ENCODE data around the gene CACNB2.

Gene CACNB2

DNA sequence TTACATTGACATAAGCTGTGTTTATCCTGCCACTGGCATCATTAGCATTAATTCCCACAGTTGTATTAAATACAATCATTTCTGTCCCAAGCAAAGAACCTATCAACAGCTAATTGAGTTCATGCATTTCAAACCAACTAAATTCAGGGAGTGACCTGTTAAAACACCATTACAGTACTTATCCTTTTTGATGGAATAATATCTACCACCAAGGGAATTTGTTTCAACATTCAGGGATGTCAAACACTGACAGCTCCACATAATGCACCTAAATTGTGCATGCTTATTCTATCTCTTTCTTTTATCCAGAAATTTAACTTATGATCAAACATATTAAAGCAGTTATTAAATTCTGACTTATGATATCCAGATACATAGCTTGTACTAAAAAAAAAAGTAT, 374.3 kb downstream of the CACNB2 start:
- DNase-seq (ENCODE audit: low read depth in 3 of 3): no peak

DNA sequence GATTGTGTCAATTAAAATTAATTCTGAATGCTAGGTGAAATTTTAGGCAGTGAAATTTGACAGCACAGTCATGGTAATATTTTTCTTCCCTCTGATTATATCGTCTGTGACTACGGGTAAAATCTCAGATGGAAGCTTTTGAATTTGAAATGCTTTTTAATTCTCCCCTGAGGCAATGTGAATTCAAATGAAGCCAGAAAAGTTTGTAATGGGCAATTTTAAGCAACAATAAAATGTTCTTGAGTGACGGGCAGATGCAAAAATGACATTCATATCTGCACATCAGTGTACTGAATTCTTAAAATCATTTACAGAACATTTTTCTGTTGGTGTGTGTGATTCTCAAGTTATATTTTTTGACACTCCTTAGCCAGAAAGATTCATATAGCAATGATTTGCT, 376.6 kb downstream of the CACNB2 start:
- DNase-seq (ENCODE audit: low read depth in 3 of 3): no peak

GRCh38 chr10:18523025-18523424, 382.8 kb downstream of the CACNB2 start:
- DNase-seq (ENCODE audit: low read depth in 3 of 3): no peak

DNA sequence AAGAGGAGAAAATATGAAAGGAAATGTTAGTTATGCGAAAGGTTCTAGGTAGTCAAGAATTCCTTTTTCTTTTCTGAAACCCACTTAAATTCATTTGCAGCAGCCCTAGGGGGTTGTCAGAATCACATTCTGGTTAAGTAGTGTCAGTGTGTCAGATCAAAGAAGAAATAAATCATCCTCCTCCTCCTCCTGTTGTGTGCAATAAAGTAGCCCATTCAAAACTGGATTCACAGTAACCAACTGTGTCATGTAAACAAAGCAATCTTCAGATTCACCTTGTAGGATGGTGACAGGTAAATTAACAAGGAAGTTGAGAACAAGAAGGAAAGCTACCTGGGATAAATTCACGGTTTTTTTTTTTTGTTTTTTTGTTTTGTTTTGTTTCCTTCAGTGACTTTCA, 383.6 kb downstream of the CACNB2 start:
- DNase-seq (ENCODE audit: low read depth in 3 of 3): no peak

DNA sequence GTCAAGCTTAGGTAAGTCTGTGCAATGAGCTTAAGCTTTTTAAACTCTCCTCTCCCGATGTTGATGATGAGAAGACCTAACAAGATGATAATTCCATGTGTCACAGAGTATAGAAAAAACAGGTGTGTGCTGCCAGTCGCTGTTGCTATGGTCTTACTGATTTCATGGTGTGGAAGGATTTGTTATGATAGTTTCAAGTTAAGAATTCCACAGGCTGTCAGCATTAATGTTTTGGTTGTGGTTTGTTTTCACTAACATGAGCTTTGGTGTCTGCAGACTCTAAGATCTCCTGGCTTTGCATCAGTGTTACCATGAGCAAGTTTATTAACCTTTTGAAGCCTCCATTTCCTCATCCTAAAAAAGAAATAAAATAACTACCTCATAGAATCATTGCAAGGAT, 387.5 kb downstream of the CACNB2 start:
- no peak for DNase-seq (ENCODE audit: low read depth in 3 of 3)

DNA sequence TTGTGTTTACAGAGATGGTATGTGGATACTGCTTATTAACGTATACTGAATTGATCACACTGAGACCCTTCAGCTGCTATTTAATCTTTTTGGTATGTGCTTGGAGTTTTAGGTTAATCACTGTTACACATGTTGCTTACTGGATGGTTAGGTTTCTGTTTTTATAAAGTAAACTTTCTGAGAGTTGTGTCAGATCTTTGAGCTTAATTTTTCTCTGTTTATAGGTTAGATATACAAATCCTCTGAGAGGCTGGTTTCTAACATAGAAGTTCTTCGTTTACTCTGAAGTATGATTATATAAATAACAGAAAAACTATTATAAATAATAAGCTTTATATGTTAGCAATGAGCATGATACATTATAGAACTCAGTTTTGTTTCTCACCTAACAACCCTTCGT, 388.1 kb downstream of the CACNB2 start:
- no peak for DNase-seq (ENCODE audit: low read depth in 3 of 3)

- no peak for DNase-seq (ENCODE audit: low read depth in 3 of 3)
Measured at GRCh38 chr10:18532881-18533535, 392.8 kb downstream of the CACNB2 start.

DNA sequence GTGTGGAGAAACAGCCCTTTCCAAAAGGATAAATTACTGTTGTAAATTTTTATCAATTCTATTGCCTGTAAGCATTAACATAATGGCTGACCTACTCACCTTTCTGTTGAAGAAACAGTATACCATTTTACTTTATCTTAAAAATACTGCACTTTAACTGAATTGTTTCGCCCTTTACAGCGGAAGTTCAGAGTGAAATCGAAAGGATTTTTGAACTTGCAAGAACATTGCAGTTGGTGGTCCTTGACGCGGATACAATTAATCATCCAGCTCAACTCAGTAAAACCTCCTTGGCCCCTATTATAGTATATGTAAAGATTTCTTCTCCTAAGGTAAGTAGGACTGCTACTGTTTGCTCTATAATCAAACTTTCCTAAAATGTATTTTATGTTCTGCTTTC, 393.7 kb downstream of the CACNB2 start:
- DNase-seq (ENCODE audit: low read depth in 3 of 3): no peak

GRCh38 chr10:18539335-18539734, 399.1 kb downstream of the CACNB2 start:
- no peak for DNase-seq (ENCODE audit: low read depth in 3 of 3)

DNA sequence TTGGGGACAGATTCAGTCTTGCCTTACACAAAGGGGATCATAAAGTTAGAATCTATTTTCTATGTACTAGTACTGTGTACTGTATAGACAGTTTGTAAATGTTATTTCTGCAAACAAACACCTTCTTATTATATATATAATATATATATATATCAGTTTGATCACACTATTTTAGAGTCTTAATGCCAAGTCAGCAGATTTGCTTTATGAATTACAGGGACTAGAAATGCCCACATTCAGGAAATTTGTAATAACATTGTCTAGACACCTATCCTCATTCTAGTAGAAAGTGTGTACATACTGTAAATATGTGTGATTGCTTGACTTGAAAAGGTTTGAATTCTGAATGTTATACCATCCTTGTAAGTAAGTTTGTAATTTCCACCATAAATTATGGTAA, 400.0 kb downstream of the CACNB2 start:
- DNase-seq (ENCODE audit: low read depth in 3 of 3): no peak

GRCh38 chr10:18542832-18543231, 402.6 kb downstream of the CACNB2 start:
- no peak for DNase-seq (ENCODE audit: low read depth in 3 of 3)

DNA sequence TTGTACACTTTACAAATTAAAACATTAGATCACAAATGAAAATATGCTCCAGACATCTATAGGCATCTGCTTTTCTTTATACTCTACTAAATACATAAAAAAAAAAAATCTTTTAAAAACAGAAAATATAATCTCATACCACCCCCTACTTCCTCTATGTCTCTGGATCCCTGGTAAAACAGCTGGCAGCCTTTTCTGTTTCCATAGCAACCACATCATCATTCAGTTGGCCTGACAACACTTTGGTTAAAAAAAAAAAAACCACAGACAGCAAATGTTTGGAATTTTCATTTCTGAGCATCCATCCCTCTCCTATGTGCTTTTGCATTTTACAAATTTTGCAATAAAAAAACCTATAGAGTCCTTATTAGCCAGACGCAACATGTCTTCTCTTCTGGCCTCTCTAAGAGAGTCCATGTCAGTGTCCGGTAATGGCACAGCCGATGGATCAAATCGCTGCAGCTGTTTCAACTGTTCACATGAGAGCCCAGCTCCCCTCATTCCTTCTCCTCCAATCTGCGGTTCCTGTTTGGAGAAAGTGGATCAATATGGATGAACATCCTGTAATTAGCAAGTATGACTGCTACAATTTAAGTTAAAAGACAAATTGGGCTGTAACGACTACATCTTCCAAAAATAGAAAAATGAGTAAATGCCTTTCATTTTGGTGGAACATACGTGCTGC, 405.5 kb downstream of the CACNB2 start:
- no peak for DNase-seq (ENCODE audit: low read depth in 3 of 3)

DNA sequence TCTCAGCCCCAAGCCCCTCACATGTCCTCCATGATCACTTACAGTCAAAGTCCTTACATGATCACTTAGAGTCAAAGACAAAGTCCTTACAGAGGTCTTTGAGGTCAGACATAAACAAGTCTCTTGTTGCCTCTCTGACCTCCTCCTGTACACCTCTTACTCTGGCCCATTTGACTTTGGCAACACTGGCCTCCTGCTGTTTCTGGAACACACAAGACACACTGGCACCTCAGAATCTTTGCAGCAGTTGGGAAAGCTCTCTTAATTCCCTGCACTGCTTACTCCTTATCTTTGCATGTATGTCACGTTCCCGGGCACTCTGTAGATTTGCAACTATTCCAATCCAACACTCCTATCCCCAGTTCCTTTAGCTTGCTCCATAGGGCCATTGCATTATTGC, 408.9 kb downstream of the CACNB2 start:
- DNase-seq (ENCODE audit: low read depth in 3 of 3): no peak

- no peak for DNase-seq (ENCODE audit: low read depth in 3 of 3)
Measured at GRCh38 chr10:18551473-18551872, 411.2 kb downstream of the CACNB2 start.

- DNase-seq (ENCODE audit: low read depth in 3 of 3): no peak
Measured at GRCh38 chr10:18554479-18554878, 414.3 kb downstream of the CACNB2 start.

GRCh38 chr10:18556522-18557147, 416.4 kb downstream of the CACNB2 start:
- DNase-seq (ENCODE audit: low read depth in 3 of 3): no peak

GRCh38 chr10:18557960-18558359, 417.7 kb downstream of the CACNB2 start:
- DNase-seq (ENCODE audit: low read depth in 3 of 3): no peak

DNA sequence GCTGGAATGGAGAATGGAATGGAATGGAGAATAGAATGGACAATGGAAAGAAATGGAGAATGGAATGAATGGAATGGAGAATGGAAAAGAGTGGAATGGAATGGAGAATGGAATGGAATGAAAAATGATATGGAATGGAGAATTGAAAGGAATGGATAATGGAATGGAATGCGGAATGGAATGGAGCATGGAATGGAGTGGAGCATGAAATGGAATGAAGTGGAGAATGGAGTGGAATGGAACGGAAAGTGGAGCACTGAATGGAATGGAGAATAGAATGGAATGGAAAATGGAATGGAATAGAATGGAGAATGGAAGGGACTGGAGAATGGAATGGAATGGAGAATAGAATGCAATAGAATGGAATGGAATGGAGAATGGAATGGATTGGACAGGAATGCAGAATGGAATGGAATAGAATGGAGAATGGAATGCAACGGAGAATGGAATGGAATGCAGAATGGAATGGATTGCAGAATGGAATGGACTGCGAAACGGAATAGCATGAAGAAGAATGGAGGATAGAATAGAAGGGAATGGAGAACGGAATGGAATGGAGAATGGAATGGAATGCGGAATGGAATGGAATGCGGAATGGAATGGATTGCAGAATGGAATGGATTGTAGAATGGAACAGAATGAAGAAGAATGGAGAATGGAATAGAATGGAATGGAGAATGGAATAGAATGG, 421.8 kb downstream of the CACNB2 start:
- no peak for DNase-seq (ENCODE audit: low read depth in 3 of 3)

- no peak for DNase-seq (ENCODE audit: low read depth in 3 of 3)
Measured at GRCh38 chr10:18563003-18563726, 422.9 kb downstream of the CACNB2 start.

GRCh38 chr10:18565006-18565405, 424.8 kb downstream of the CACNB2 start:
- no peak for DNase-seq (ENCODE audit: low read depth in 3 of 3)

DNA sequence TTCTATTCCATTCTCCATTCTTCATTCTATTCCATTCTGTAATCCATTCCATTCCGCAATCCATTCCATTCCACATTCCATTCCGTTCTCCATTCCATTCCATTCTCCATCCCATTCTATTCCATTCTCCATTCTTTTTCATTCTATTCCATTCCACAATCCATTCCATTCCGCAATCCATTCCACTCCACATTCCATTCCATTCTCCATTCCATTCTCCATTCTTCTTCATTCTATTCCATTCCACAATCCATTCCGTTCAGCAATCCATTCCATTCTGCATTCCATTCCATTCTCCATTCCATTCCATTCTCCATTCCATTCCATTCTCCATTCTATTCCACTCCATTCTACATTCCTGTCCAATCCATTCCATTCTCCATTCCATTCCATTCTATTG, 426.0 kb downstream of the CACNB2 start:
- no peak for DNase-seq (ENCODE audit: low read depth in 3 of 3)

- no peak for DNase-seq (ENCODE audit: low read depth in 3 of 3)
Measured at GRCh38 chr10:18567343-18567856, 427.2 kb downstream of the CACNB2 start.
